Activated T-cell treated with anti-CD3 and anti-CD28 coated beads, Interleukin-2, amount 50 U/mL, for 4 hours (primary cell): ENCODE measurements around the gene PNPLA2. TPM values are rescaled to one million over a fixed set of nuclear protein-coding genes. Genes with fewer than 3 reads are reported as not detected.

Source experiments
- ATAC-seq, 2 donors: fragments of 200-7000 bp; cut with Tn5 transposase; one replicate each; pipeline ENCODE4 v1.10.0; 2021
- DNase-seq: peaks from one replicate; pipeline ENCODE4 v3.0.0-alpha.2; 2020
- H3K27me3 Mint-ChIP-seq: one replicate; pipeline ENCODE4 v1.8.0; 2021; ENCODE audit warnings: low read depth, mixed read lengths
- H3K36me3 Mint-ChIP-seq: one replicate; pipeline ENCODE4 v1.8.0; 2022; ENCODE audit warnings: mixed read lengths; ENCODE audit not compliant: insufficient read depth
- H3K4me1 Mint-ChIP-seq: one replicate; pipeline ENCODE4 v1.8.0; 2021; ENCODE audit warnings: low read depth, mixed read lengths
- H3K4me3 Mint-ChIP-seq: one replicate; pipeline ENCODE4 v1.8.0; 2021; ENCODE audit warnings: mild to moderate bottlenecking, moderate library complexity, mixed read lengths
- H3K9me3 Mint-ChIP-seq: one replicate; pipeline ENCODE4 v1.8.0; 2021; ENCODE audit warnings: mixed read lengths
- total RNA-seq, 3 donors: library from RNA; stranded (reverse); gene quantifications; one replicate each; pipeline ENCODE4 v1.2.1, GENCODE V29; 2021

PNPLA2 gene
- total RNA-seq, 3 donors from 2014 or later: 55.5 to 62.4 (median 60.2) TPM

DNA sequence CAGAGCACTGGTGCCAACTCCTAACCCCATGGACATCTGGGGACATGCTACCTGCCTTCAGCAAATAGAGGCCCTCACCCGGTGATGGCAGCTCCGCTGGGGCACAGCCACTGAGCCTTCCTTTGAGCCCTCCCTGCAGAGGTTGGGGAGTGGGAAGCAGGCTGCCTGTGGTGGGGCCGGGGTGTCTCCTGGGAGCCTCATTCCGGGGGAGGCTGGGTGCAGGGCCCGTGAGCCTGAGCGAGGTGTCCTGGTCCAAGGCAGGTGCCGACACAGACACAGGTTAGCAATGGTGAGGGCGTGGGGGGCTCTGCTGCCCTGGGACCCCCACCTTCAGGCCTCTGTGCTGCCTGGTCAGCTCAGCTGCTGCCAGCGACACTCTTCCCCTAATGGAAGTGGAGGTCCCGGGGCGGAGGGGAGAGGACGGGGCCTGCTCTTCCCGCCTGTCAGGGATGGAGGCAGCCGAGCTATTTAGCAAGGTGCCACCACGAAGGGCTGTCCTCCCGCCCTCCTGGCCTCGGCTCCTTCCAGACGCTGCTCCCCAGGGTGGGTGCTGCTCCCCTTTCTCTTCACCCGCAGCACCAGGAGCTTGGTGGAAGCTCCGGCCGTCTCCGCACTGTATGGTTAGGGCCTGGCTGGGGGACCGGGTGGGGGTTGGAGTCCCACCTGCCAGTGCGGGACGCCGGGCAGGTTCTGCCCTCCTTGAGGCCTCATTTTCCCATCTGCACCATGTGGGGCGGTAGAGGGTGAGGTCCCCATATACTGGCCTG lies 35.2 kb downstream of the PNPLA2 start:
- ATAC-seq: no peak
- no peaks in the 10 kb centered on the region for H3K9me3 Mint-ChIP-seq
- peaks cover 4% of the 10 kb centered on the region for H3K4me1 Mint-ChIP-seq
- peaks cover under 1% of the 10 kb centered on the region for H3K27me3 Mint-ChIP-seq
- DNase-seq: no peak
- no peak overlapping the region for H3K4me3 Mint-ChIP-seq
- no peaks in the 10 kb centered on the region for H3K36me3 Mint-ChIP-seq

DNA sequence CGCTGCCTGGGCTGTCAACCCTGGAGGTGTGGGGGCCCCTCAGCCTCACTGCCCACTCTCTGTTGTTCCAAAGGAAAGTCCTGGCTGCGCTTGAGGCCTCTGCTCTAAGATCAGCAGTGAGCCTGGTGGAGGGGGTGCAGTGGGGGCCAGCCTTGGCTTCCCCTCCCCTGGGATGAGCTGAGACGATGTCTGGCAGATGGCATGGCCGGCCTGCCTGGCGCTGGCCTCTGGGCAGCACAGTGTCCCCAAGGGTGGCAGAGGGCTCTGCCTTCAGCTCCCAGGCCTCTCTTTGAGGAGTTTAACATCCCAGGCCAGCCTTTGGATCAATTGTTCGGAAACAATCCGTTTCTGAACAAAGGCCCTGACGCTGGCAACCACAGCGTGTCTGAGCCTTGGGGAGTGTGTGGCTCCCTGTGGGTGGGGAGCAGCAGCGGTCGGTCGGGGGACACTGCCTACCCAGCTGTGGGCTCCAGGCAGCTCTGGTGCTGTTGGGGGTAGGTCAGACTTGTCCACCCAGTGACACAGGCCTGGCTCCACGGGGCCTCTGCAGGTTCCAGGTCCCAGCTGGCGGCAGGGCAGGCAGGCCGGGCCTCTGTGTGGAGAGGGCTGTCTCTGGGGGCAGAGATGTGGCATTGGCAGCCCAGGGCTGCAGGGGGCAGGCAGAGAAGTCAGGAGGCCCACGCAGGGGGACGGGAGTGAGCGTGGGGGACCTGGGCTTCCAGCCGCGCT lies 36.1 kb downstream of the PNPLA2 start:
- Mint-ChIP-seq H3K4me1 (peaks cover 4% of the 10 kb centered on the region), H3K9me3 (no peaks in the 10 kb centered on the region), H3K36me3 (no peaks in the 10 kb centered on the region), H3K4me3 (no peak overlapping the region), H3K27me3 (no peaks in the 10 kb centered on the region)
- ATAC-seq (no peak), DNase-seq (no peak)

DNA sequence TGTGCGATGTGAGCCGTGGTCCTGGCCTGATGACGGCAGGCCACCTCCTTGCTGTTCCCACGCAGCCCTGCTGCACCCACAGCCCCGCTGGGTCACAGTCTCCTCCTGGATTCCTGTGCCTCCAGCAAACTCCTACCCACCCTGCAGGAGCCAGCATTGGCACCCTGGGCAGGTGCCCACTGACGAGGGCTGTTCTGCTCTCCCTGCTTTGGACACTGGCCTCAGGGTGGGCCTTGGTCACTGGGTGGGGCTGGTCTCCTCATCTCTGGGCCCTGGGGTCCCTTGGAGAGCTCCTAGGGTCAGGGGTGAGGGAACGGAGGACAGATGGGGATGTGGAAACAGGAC lies 36.6 kb downstream of the PNPLA2 start:
- ATAC-seq (no peak), DNase-seq (no peak)
- H3K27me3 Mint-ChIP-seq: no peaks in the 10 kb centered on the region
- H3K4me1 Mint-ChIP-seq: peaks cover 4% of the 10 kb centered on the region
- no peaks in the 10 kb centered on the region for H3K36me3 Mint-ChIP-seq
- H3K9me3 Mint-ChIP-seq: no peaks in the 10 kb centered on the region
- H3K4me3 Mint-ChIP-seq: no peak overlapping the region

DNA sequence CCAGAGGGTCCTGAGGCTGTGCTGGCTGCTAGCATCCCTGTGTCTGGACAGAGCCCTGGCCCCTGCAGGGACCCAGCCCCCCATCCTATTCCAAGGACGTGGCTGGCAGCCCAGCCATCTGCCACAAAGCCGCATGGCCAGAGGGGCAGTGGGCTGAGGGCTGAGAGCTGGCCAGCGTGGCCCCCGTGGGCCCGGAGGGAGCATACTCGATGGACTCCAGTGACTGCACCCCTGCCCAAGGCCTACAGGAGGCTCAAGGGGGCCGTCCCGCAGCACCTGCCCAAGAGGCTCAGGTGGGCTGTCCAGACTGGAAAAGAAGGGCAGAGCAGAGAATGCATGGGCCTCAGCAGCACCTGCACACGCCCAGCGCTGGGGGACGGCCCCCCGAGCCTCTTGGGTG lies 37.1 kb downstream of the PNPLA2 start:
- H3K9me3 Mint-ChIP-seq: no peaks in the 10 kb centered on the region
- no peak for ATAC-seq
- no peak overlapping the region for H3K4me3 Mint-ChIP-seq
- DNase-seq: no peak
- H3K4me1 Mint-ChIP-seq: peaks cover 4% of the 10 kb centered on the region
- H3K36me3 Mint-ChIP-seq: no peaks in the 10 kb centered on the region
- H3K27me3 Mint-ChIP-seq: no peaks in the 10 kb centered on the region

DNA sequence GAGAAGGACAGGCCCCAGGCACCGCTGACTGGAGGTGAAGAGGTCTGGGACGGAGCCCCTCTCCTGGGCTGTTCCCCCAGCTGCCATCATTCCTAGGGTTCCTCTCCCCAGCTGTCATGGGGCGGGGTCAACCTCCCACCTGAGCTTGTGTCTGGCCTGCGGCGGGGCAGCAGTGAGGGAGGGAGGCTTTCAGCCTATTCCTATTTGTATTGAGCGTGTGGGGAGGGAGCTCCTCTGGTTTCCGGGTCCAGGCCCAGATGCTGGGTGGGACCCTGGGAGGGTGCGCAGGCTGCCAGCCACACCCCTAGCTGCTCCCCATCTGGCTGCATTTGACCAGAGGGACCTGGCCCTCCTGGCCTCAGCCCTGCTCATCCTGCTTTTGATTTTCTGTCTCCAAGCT lies 37.7 kb downstream of the PNPLA2 start:
- H3K4me3 Mint-ChIP-seq: no peak overlapping the region
- no peak for ATAC-seq
- no peaks in the 10 kb centered on the region for H3K27me3 Mint-ChIP-seq
- no peak for DNase-seq
- no peaks in the 10 kb centered on the region for H3K36me3 Mint-ChIP-seq
- H3K4me1 Mint-ChIP-seq: peaks cover 4% of the 10 kb centered on the region
- no peaks in the 10 kb centered on the region for H3K9me3 Mint-ChIP-seq

DNA sequence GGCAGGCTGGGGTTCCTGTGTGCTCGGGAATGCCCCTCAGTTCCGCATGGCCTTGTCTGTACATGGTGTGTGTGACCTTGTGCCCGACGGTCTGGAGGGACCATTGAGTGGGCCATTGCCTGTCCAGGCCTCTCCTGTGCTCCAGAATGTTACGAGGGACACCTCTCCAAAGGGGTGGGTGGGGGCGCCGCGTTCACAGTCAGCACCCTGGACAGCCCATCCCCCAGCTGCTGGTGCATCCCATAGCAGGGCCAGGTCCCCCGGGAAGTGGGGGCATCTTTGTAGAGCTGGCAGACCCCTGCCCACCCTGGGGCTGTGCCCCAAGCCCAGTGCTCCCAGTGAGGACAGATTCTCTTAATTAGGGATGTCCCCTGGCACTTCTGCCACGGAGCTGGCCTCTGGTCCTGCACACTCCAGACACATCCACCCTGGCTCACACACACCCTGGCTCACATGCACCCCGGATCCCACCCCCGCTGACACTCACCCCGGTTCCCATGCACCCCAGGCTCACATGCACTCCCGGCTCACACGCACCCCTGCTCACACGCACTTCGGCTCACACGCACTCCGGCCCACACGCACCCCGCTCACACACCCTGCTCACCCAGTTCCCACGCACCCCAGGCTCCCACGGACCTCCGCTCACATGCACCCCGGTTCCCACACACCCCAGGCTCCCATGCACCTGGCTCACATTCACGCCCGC lies 39.5 kb downstream of the PNPLA2 start:
- Mint-ChIP-seq H3K4me3 (no peak overlapping the region), H3K4me1 (peaks cover 4% of the 10 kb centered on the region), H3K36me3 (no peaks in the 10 kb centered on the region), H3K9me3 (no peaks in the 10 kb centered on the region), H3K27me3 (no peaks in the 10 kb centered on the region)
- no peak for ATAC-seq
- no peak for DNase-seq

DNA sequence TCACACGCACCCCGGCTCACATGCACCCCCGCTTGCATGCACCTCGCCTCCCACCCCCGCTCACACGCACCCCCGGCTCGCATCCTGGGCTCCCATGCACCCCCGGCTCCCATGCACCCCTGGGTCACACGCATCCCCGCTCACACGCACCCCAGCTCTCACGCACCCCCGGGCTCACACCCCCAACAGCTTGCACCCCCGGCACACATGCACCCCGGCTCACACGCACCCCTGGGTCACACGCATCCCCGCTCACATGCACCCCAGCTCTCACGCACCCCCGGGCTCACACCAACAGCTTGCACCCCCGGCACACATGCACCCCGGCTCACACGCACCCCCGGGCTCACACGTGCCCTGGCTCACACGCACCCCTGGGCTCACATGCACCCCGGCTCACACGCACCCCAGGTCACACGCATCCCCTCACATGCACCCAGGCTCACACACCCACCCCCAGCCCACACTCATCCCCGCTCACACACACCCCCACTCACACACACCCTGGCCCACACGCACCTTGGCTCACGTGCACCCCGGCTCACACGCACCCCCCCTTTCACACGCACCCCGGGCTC lies 40.1 kb downstream of the PNPLA2 start:
- DNase-seq (no peak), ATAC-seq (no peak)
- Mint-ChIP-seq H3K9me3 (no peaks in the 10 kb centered on the region), H3K27me3 (no peaks in the 10 kb centered on the region), H3K4me3 (no peak overlapping the region), H3K4me1 (peaks cover 4% of the 10 kb centered on the region), H3K36me3 (no peaks in the 10 kb centered on the region)

DNA sequence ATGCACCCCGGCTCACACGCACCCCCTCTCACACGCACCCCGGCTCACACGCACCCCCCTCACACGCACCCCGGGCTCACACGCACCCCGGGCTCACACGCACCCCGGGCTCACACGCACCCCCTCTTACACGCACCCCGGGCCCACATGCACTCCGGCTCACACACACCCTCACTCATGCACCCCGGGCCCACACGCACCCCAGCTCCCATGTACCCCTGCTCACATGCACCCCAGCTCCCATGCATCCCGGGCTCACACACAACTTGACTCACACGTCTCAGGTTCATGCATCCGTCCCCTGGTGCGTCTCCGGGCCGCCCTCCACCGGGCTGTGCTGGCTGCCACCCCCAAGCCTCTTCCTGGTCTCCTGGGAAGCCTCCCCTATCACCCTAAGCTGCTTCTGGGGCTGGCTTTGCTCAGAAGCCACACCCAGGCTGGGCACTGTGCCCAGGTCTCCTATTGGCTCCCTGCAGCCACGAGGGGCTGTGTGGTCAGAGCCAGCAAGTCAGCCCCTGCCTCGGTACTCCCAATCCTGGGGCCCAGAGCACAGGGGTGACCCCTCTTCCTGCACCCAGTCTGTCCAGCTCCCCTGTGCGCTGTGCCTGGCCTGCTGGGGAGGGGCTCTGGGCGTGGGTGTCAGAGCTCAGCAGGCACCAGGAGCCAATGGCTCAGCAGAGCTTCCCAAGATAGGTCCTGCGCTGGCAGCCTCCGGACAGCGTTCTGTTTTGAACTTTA lies 40.8 kb downstream of the PNPLA2 start:
- no peaks in the 10 kb centered on the region for H3K36me3 Mint-ChIP-seq
- H3K4me3 Mint-ChIP-seq: no peak overlapping the region

DNA sequence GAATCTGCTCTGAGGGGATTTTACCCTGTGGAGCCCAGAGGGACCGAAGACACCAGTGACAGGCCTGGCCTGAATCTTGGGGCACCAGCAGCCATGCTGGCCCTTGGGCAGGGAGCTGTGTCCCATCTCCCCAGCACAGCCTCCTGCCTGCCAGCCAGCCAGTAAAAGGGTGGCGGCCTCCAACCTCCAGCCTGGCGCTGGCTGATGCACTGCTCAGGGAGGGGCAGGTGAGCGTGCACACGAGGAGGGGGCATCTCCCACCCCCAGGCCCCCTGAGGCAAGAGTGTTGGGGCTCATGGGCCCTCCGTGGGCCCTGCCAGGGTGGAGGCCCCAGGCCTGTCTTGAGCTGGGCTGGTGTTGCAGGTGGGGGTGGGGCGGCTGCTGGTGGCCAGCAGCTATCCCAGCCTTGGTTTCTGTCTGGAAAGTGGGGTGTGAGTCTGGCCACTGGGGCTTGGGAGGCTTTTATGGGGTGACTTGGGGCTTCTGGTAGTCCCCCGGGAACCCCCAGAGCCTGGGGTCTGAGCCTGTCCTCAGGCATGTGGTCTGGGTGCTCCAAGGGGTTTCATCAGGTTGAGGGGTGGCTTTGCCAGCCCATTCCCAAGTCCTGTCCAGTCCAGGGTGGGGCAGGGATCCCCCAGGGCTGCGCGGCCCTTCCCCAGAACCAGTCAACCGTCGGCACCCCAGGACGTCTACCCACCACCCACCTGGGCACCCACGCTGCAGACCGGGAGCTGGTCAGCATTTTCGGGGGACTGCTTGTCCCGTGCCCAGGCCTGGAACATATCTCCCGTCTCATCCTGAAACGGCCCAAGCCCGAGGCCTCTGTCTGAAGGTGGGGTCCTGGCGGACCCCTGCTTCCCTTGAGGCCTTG lies 41.8 kb downstream of the PNPLA2 start:
- H3K36me3 Mint-ChIP-seq: no peaks in the 10 kb centered on the region
- no peak overlapping the region for H3K4me3 Mint-ChIP-seq
- H3K4me1 Mint-ChIP-seq: peaks cover 4% of the 10 kb centered on the region
- DNase-seq: no peak
- ATAC-seq: no peak
- H3K27me3 Mint-ChIP-seq: no peaks in the 10 kb centered on the region
- H3K9me3 Mint-ChIP-seq: no peaks in the 10 kb centered on the region

More for the DNA sequence above, 40.8 kb downstream of the PNPLA2 start:
- ATAC-seq (no peak), DNase-seq (no peak)
- Mint-ChIP-seq H3K4me1 (peaks cover 4% of the 10 kb centered on the region), H3K9me3 (no peaks in the 10 kb centered on the region), H3K27me3 (no peaks in the 10 kb centered on the region)

DNA sequence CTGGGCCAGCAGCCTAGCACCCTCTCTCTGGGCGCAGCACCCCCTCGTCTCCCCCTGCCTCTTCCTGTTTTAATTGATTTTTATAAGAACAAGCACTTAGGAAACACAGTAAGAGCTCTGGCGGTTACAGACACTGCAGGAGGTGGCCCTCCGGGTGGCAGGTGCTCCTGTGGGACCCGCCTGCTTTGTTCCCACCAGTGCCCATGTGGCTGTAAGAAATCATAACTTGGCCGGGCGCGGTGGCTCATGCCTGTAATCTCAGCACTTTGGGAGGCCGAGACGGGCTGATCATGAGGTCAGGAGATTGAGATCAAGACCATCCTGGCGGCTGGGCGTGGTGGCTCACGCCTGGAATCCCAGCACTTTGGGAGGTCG lies 42.4 kb downstream of the PNPLA2 start:
- ATAC-seq (no peak), DNase-seq (no peak)
- Mint-ChIP-seq H3K36me3 (no peaks in the 10 kb centered on the region), H3K4me3 (no peak overlapping the region), H3K9me3 (no peaks in the 10 kb centered on the region), H3K4me1 (peaks cover 4% of the 10 kb centered on the region), H3K27me3 (no peaks in the 10 kb centered on the region)

DNA sequence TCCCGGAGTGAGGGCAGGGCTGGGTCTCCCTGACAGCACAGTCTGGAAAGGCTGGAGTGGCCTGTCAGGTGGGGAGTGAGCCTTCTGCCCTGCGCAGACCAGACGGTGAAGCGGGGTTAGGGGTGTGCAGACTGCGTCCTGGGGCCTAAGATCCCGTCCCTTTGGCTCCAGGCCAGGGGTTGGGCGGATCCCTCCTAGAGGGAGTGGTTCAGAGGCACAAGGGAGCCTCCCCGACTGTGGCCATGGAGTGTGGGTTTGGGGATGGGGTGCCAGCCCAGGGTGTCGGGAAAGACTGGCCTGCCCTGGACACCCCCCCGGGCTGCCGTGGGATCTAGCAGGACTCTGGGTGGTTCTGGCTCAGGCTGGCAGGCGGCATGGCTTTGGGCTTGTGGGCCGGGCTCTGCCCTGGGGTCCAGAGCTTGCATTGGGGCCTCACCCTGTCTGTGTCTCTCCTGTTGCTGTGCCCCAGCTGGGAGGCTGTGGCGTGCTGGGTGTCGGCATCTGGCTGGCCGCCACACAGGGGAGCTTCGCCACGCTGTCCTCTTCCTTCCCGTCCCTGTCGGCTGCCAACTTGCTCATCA lies 43.5 kb downstream of the PNPLA2 start:
- no peaks in the 10 kb centered on the region for H3K4me1 Mint-ChIP-seq
- no peaks in the 10 kb centered on the region for H3K27me3 Mint-ChIP-seq
- ATAC-seq (no peak), DNase-seq (no peak)
- no peaks in the 10 kb centered on the region for H3K9me3 Mint-ChIP-seq
- H3K36me3 Mint-ChIP-seq: no peaks in the 10 kb centered on the region
- H3K4me3 Mint-ChIP-seq: no peak overlapping the region

DNA sequence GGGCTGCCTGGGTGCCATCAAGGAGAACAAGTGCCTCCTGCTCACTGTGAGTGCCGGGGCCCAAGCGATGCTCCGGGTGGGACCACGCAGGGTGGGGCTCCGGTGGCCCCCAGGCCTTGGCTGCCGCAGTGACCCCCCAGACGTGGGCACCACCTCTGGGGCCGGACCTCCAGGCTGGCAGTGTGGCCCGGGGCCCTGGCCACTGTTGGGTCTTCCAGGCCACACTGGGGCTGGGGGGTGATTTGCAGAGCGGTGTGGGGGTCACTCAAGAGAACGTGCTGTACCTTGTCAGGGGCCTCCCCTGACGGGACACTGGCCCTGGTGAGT lies 43.9 kb downstream of the PNPLA2 start:
- ATAC-seq (no peak), DNase-seq (no peak)
- Mint-ChIP-seq H3K4me3 (no peak overlapping the region), H3K4me1 (no peaks in the 10 kb centered on the region), H3K9me3 (no peaks in the 10 kb centered on the region), H3K27me3 (no peaks in the 10 kb centered on the region), H3K36me3 (no peaks in the 10 kb centered on the region)
